GM23338 (cell line): ENCODE measurements around the gene RIPPLY1.

Source experiments
- EZH2phosphoT487 ChIP-seq: fragments of 200-600 bp; sonication (generic); IDR thresholded peaks from one replicate; pipeline ENCODE4 v1.8.1; 2018; ENCODE audit warnings: antibody characterized with exemption; ENCODE audit not compliant: unreplicated experiment
- POLR2AphosphoS5 ChIP-seq: IDR thresholded peaks from 2 replicates; pipeline ENCODE4 v1.6.1; 2016; ENCODE audit warnings: antibody characterized with exemption, low read depth
- ZNF331 ChIP-seq: fragments of 250-450 bp; sonication (Bioruptor Pico); IDR thresholded peaks from 2 replicates; pipeline ENCODE4 v1.5.0; 2020; ENCODE audit warnings: low read depth, mild to moderate bottlenecking, moderate library complexity
- TF ChIP-seq, protein P1 (sequence below), 2 experiments: fragments of 200-600 bp in 1 of 2; sonication (generic) in 1 of 2; conservative IDR thresholded peaks; 2 replicates each; pipeline versions ENCODE4 v1.5.1 to v1.6.1; 2016 to 2017; ENCODE audit warnings: antibody characterized with exemption in 2 of 2, low read depth in 2 of 2, mild to moderate bottlenecking in 2 of 2, moderate library complexity in 1 of 2

DNA sequence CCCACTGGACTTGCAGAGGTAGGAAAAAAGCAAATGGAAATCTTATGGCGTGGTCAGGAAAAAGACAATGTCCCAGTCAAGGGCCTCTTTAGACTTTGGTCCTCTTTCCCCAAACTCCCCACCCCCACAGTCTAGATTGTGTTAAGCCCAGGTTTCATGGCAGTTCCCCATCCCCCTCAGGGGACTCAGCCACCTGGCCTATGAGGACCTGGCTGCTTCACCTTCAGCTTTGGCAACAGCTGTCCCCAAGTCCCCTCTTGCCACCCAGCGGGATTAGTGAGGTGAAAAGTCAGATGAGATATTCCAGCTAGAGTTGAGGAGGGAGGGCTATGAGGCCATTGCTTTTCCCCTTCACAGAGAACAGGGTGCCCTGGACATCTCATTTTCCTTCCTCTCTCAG, 457 bp downstream of the RIPPLY1 start:
- TF ChIP-seq, protein P1, sequence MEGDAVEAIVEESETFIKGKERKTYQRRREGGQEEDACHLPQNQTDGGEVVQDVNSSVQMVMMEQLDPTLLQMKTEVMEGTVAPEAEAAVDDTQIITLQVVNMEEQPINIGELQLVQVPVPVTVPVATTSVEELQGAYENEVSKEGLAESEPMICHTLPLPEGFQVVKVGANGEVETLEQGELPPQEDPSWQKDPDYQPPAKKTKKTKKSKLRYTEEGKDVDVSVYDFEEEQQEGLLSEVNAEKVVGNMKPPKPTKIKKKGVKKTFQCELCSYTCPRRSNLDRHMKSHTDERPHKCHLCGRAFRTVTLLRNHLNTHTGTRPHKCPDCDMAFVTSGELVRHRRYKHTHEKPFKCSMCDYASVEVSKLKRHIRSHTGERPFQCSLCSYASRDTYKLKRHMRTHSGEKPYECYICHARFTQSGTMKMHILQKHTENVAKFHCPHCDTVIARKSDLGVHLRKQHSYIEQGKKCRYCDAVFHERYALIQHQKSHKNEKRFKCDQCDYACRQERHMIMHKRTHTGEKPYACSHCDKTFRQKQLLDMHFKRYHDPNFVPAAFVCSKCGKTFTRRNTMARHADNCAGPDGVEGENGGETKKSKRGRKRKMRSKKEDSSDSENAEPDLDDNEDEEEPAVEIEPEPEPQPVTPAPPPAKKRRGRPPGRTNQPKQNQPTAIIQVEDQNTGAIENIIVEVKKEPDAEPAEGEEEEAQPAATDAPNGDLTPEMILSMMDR (conservative IDR thresholded peaks at IDR 0.05; ENCODE audit: low read depth in 2 of 2), result no peak
- TF ChIP-seq POLR2AphosphoS5 (no peak), EZH2phosphoT487 (no peak), ZNF331 (CRISPR knock-in tag) (no peak)
